ENCODE measurements around the gene CTBP2. TPM values are rescaled to one million over a fixed set of nuclear protein-coding genes. Genes with fewer than 3 reads are reported as not detected.

Gene CTBP2
- total RNA-seq, 1 donor from 2014 or later = 123 TPM

GRCh38 chr10:125081931-125082330, 78.4 kb downstream of the CTBP2 start:
- FAIRE-seq (no peak), DNase-seq (ENCODE audit: low read depth) (no peak)
- no peak for TF ChIP-seq CTCF (IDR thresholded peaks at IDR 0.05; ENCODE audit: insufficient read depth, low read length, severe bottlenecking)
- H3K4me3 ChIP-seq (ENCODE audit: low read depth, low read length) = no peak overlapping the region
- H3K36me3 ChIP-seq (ENCODE audit: control insufficient read depth, insufficient read depth, low read length) = peaks cover 15% of the 10 kb centered on the region
- no peaks in the 10 kb centered on the region for H3K27me3 ChIP-seq (ENCODE audit: control insufficient read depth, insufficient read depth, low read length)

GRCh38 chr10:125080984-125081383, 79.4 kb downstream of the CTBP2 start:
- no peak for TF ChIP-seq CTCF (IDR thresholded peaks at IDR 0.05; ENCODE audit: insufficient read depth, low read length, severe bottlenecking)
- Histone ChIP-seq H3K36me3 (ENCODE audit: control insufficient read depth, insufficient read depth, low read length) (peaks cover 17% of the 10 kb centered on the region), H3K4me3 (ENCODE audit: low read depth, low read length) (no peak overlapping the region), H3K27me3 (ENCODE audit: control insufficient read depth, insufficient read depth, low read length) (no peaks in the 10 kb centered on the region)
- DNase-seq (ENCODE audit: low read depth) (no peak), FAIRE-seq (no peak)

GRCh38 chr10:125080296-125080695, 80.1 kb downstream of the CTBP2 start:
- TF ChIP-seq CTCF (IDR thresholded peaks at IDR 0.05; ENCODE audit: insufficient read depth, low read length, severe bottlenecking) = no peak
- H3K36me3 ChIP-seq (ENCODE audit: control insufficient read depth, insufficient read depth, low read length) = peaks cover 17% of the 10 kb centered on the region
- FAIRE-seq = no peak
- no peaks in the 10 kb centered on the region for H3K27me3 ChIP-seq (ENCODE audit: control insufficient read depth, insufficient read depth, low read length)
- no peak overlapping the region for H3K4me3 ChIP-seq (ENCODE audit: low read depth, low read length)
- no peak for DNase-seq (ENCODE audit: low read depth)

- no peak for FAIRE-seq
- no peak for DNase-seq (ENCODE audit: low read depth)
- no peak for TF ChIP-seq CTCF (IDR thresholded peaks at IDR 0.05; ENCODE audit: insufficient read depth, low read length, severe bottlenecking)
- Histone ChIP-seq H3K36me3 (ENCODE audit: control insufficient read depth, insufficient read depth, low read length) (peaks cover 18% of the 10 kb centered on the region), H3K4me3 (ENCODE audit: low read depth, low read length) (no peak overlapping the region), H3K27me3 (ENCODE audit: control insufficient read depth, insufficient read depth, low read length) (no peaks in the 10 kb centered on the region)
Measured at GRCh38 chr10:125079091-125079600, 81.2 kb downstream of the CTBP2 start.

GRCh38 chr10:125076891-125077541, 83.3 kb downstream of the CTBP2 start:
- Histone ChIP-seq H3K27me3 (ENCODE audit: control insufficient read depth, insufficient read depth, low read length) (no peaks in the 10 kb centered on the region), H3K4me3 (ENCODE audit: low read depth, low read length) (no peak overlapping the region), H3K36me3 (ENCODE audit: control insufficient read depth, insufficient read depth, low read length) (peaks cover 17% of the 10 kb centered on the region)
- DNase-seq (ENCODE audit: low read depth) (no peak), FAIRE-seq (no peak)
- TF ChIP-seq CTCF (IDR thresholded peaks at IDR 0.05; ENCODE audit: insufficient read depth, low read length, severe bottlenecking) = no peak
